ENCODE measurements around the gene NKTR. TPM values are rescaled to one million over a fixed set of nuclear protein-coding genes. Genes with fewer than 3 reads are reported as not detected.
A peak's percentile ranks its signal among the peaks of the same experiment; 100 is the strongest.
"Not testable (repeated sequence)": the region's sequence is repeated elsewhere in the genome, so short reads cannot be mapped to it uniquely, and the experiment has no call there.

The NKTR gene
- polyA plus RNA-seq (ENCODE audit: insufficient read length in 4 of 4): 100 to 1,000 TPM in 2 of 4 donors, 10 to 100 TPM in 2; 52.4 to 201 (median 108) TPM

DNA sequence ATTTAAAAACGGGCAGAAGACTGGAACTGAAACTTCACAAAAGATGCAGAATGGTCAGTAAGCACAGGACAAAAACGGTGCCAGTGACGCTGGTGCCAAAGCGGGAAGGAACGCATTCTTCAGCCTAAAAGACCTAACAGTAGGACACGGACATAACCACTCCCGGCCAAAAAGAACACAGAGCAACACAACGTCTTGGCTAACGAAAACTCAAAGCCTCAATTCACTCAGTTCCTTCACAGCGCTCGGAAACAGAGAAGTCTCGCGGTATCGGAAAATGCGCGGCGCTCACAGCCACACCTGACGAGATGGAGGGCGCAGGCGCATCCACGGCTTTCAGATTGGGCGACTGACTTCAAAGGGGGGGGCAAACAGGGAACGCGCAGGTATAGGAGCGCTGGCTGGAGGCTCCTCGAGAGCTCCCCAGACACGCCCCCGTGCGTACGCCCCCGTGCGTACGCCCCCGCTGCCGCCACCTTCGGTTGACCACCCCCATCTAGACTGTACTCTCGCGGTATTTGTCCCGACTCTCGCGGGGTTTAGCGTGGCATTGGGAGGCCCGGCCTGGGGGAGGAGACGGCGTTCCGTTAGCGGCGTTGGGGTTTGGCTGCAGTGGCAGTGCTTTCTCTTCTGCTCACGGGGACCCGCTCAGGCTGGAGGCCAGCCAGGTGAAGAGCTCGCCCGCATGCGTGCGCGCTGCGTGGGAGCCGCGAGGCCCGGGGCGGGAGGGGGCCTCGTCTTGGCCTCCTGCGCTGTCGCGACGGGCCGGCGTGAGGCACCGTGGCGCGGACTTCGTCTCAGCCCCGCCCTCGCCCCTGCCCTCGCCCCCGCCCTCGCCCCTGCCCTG is at the start of gene NKTR:
Gene NKTR, plus strand, starts transcription at position 576 of the 847 bp plus-strand sequence. CDS start 321 bp downstream, outside the sequence.
- peak; percentile 98 to 99 (median 99) for DNase-seq (ENCODE audit: low read depth in 4 of 4, low spot score in 2 of 4)

DNA sequence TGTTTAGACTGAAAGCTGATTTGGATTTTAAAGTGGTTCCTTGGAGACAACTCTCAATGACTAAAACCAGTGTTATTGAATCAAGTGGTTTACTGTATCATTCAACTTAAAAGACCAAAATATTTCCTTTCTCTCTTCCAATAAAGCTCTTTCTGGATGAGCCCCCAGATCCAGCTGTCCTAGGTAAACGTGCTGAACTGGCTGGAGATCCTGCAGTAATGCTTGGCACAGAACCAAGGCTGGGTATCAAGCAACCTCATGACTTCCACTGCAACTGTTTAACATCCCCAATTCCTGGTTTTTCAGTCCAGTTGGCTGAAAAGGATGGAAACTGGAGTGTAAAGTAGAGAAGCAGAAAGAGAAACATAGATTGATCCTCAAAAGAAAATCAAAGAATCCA is 47.7 kb upstream of the NKTR start:
- no peak for DNase-seq (ENCODE audit: low read depth in 4 of 4, low spot score in 2 of 4)

DNA sequence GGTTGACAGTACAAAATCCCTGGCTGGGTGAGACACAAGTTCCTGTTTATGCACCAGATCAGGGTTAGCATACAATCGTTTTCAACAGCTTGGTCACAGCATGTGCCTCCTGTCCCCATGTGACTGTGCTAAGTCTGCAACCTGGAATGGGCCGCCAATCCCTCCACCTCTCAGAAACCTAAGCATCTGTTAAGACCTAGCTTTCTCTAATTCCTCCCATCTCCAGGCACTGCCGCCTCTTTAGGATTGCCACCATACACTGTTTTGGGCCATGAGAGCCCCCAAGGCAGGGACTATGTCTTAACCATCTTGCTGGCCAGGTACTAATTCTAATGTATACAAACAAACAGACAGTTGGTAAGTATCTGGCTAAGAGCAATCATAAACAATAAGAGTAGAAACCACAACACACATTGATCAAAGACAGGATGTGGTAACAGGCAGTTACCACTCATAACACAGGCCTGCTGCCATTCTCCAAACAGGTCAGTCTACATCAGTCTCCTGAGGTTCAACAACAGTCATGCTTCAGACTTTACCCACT is 44.3 kb upstream of the NKTR start:
- no peak for DNase-seq (ENCODE audit: low read depth in 4 of 4, low spot score in 2 of 4)

- not testable (repeated sequence) for DNase-seq (ENCODE audit: low read depth in 4 of 4, low spot score in 2 of 4)
Measured at GRCh38 chr3:42556817-42557216, 43.7 kb upstream of the NKTR start.

- DNase-seq (ENCODE audit: low read depth in 4 of 4, low spot score in 2 of 4): no peak
Measured at GRCh38 chr3:42557854-42558253, 42.6 kb upstream of the NKTR start.

DNA sequence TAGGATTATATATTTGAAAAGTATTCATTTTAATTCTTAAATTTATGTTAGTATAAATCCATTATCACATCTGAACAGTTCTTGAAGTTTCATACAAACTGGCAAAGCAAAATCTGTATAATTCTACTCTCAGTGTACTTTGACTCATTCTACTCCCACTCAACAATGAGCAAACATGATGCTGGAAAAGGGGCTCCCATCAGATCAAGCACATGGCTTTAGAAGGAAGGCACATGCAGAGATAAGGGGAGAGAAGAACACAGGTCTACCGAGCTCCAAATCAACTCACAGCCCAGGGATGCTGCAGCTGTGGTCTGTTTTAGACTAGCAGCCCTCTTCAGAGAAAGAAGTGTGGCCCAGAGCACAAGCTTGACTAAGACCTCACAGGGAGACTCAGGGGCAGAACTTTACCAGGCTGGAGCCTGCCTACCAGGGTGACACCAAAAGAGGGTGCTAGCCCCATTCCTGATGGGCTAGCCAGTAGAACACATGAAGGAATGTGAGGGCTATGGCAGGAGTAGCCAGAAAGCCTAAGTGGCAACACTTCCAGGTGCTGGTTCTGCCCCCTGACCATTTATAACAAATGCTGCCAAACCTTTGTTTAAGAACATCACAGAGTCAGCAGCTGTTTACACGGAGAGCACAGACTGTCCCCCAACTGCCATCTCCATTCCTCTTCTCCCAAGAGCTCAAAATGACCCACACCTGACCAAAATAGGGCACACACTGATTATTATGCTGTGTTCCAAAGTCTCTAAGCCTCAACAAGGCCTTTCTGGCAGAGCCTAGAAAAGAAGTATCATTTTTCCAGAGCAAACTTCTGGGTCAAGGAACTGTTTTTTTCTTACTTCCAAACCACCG is 38.2 kb upstream of the NKTR start:
- no peak for DNase-seq (ENCODE audit: low read depth in 4 of 4, low spot score in 2 of 4)

DNA sequence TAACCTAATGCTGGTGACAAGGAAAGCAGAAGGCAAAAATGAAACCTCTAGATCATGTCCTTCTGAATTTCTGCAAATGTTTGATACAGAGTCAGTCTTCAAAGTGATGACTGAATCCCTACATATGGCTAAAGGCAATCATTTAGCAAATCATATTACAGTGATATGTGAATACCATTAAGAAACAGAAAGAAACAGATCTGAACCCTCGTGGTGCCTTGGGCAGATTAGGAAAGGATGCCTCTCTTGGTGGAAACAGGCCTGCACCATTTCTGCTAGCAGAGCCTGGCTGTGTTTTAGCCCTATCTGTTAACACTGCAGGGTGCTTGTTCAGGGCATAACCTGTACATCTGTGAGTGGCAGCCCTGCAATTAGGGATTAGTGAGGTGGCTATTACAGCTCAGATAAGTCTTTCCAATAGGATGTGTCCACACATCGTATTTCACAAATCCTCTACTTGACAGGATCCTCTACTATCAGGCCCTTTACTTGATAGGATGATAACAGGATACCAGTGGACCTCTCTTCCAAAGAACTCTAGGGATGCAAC is 30.8 kb upstream of the NKTR start:
- DNase-seq (ENCODE audit: low read depth in 4 of 4, low spot score in 2 of 4): no peak

- DNase-seq (ENCODE audit: low read depth in 4 of 4, low spot score in 2 of 4): no peak
Measured at GRCh38 chr3:42572278-42572677, 28.2 kb upstream of the NKTR start.

- DNase-seq (ENCODE audit: low read depth in 4 of 4, low spot score in 2 of 4): no peak
Measured at GRCh38 chr3:42575137-42575741, 25.2 kb upstream of the NKTR start.

DNA sequence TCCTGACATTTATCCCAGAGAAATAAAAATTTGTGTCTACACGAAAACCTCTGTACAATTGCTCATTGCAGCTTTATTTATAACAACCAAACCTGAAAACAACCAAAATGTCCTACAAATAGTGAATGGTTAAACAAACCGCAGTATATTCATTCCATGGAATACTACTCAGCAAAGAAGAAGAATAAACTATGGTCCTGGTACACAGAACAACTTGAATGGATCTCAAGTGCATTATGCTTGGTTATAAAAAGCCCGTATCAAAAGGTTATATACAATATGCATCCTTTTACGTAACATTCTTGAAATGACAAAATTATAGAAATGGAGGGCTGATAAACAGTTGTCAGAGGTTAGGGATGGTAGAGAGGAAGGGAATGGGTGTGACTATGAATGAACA is 22.4 kb upstream of the NKTR start:
- no peak for DNase-seq (ENCODE audit: low read depth in 4 of 4, low spot score in 2 of 4)

GRCh38 chr3:42579346-42579745 is 21.1 kb upstream of the NKTR start:
- not testable (repeated sequence) for DNase-seq (ENCODE audit: low read depth in 4 of 4, low spot score in 2 of 4)

- no peak for DNase-seq (ENCODE audit: low read depth in 4 of 4, low spot score in 2 of 4)
Measured at GRCh38 chr3:42581400-42581708, 19.1 kb upstream of the NKTR start.

- DNase-seq (ENCODE audit: low read depth in 4 of 4, low spot score in 2 of 4): peak in 3 of 4 donors; percentile 82 to 88 (median 88)
Measured at GRCh38 chr3:42581709-42582473, 18.6 kb upstream of the NKTR start, which contains the start of gene SEC22C. Gene SEC22C, minus strand, starts transcription at chr3:42581967. Its CDS starts 12,921 bp downstream, at chr3:42569046.

DNA sequence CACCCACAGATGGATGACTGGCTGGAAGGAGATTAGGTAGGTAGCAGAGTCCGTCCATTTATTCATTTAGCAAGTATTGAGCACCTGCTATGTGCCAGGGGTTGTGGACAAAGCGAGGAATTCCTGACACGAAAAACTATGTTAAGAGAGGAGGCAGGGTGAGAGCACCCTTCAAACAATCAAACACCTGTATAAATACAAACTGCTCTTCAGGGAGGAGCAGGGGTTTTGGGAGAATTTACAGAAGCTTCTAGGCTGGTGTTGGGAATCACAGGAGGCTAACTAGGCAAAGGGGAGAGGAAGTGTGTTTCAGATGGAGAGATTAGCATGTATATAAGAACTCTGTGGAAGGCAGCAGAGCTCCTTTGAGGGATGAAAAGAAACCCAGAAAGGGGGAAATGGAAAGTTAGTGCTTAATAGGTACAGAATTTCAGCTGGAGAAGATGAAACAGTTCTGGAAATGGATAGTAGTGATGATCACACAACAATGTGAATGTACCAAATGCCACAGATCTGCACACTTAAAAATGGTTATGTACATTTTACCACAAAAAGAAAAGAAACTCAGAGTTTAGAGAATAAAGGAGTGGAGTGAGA is 17.9 kb upstream of the NKTR start:
- no peak for DNase-seq (ENCODE audit: low read depth in 4 of 4, low spot score in 2 of 4)

- no peak for DNase-seq (ENCODE audit: low read depth in 4 of 4, low spot score in 2 of 4)
Measured at GRCh38 chr3:42588625-42589024, 11.9 kb upstream of the NKTR start.

DNA sequence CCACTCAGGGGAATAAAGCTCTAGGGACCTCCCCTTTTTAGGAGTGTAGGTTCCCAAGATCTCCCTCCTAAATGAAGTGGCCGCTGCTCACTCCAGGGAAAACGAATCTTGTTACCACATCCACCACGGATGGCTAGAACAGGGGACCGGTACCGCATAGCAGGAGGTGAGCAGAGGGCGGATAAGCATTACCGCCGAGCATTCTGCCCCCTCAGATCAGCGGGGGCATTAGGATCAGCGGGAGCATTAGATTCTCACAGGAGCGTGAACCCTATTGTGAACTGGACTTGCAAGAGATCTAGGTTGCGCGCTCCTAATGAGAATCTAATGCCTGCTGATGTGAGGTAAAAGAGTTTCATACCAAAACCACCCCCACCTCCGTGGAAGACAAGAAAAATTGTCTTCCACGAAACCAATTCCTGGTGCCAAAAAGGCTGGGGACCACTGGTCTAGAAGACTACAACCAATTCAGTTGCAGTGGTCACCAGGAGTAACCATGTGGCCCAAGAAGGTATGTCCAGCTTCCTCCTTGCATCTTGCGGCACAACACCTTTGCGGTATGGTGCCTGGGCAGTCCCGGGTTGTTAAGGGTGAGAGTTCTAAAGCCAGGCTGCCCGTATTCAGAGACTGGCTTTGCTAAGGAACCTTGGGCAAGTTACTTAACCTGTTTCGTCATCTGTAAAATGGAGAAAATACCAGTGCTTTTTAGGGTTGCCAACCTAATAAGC is 10.9 kb upstream of the NKTR start:
- no peak for DNase-seq (ENCODE audit: low read depth in 4 of 4, low spot score in 2 of 4)

DNA sequence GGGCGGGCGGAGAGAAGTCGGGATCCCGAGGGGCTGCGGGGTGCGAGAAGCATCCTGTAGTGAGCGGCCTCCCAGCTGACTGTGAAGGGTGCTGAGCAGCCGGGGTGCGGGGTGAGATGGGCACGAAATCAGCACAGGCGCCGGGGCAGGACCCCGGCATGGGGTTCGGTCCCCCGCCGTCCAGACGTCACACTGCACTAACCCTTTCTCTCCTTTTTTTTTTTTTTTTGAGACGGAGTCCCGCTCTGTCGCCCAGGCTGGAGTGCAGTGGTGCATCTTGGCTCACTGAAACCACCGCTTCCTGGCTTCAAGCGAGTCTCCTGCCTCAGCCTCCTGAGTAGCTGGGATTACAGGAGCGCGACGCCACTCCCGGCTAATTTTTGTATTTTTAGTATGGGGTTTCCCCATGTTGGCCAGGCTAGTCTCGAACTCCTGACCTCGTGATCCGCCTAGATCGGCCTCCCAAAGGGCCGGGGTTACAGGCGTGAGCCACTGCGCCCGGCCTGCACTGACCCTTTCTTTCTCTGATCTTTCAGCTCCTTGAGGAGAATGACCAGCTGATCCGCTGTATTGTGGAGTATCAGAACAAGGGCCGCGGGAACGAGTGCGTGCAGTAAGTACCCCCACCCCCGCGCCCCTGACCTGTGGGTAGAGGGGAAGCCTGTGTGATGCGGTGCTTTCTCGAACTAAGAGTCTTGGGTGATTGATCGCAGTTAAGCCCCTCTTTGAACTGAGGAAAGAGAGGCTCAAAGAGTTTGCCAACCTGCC is 9.3 kb upstream of the NKTR start:
- DNase-seq (ENCODE audit: low read depth in 4 of 4, low spot score in 2 of 4): no peak

DNA sequence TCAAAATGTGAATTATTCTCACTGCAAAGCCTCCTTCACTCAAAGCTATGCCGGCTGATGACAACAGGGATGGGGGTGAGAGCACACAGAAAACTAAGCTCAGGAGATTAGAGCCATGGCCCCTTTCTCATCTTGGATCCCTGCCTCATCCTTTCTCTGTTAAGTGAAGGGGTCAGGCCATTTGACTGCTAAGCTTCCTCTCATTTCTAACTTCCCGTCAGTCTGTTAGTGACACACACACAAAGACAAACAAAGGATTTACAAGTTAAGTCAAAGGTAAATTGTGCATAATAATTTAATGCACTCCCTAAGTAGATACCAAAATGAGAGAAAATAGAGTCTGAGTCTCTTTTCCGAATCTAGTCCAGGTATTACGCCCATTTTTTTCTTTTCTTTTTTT is 8.7 kb upstream of the NKTR start:
- DNase-seq (ENCODE audit: low read depth in 4 of 4, low spot score in 2 of 4): no peak

Measured in left renal cortex interstitium (tissue), 4 donors.